OCI-LY1 (cell line): ENCODE measurements around the gene RBKS.

Source experiments
- CTCF ChIP-seq: fragments of 200-600 bp; sonication (generic), shearing (Covaris generic); IDR thresholded peaks from 2 replicates; pipeline ENCODE4 v1.5.1; 2017; ENCODE audit warnings: mild to moderate bottlenecking, antibody characterized with exemption, low read length, moderate library complexity, mixed read lengths
- EZH2 ChIP-seq: fragments of 200-600 bp; sonication (generic), shearing (Covaris generic); IDR thresholded peaks from 2 replicates; pipeline ENCODE4 v1.8.0; 2017; ENCODE audit warnings: borderline replicate concordance, mixed run types, mild to moderate bottlenecking, antibody characterized with exemption, low read length, moderate library complexity, mixed read lengths

- TF ChIP-seq EZH2, result no peak
- TF ChIP-seq CTCF, result no peak
Measured at GRCh38 chr2:27873091-27873490, 17.1 kb downstream of the RBKS start.
